Measurements from ENCODE around the gene AGMO.

AGMO gene

GRCh38 chr7:15561835-15562234 is at the start of gene AGMO:
TSS of gene AGMO (minus strand) at chr7:15562015.
- Mint-ChIP-seq H3K27ac (no peak within 1 kb of the TSS), H3K27me3 (no peaks in the 10 kb centered on the region), H3K4me3 (no peak within 1 kb of the TSS), H3K9me3 (ENCODE audit: low read depth) (no peaks in the 10 kb centered on the region), H3K36me3 (no peaks in the 10 kb centered on the region), H3K4me1 (ENCODE audit: low read depth) (no peaks in the 10 kb centered on the region)

GRCh38 chr7:15610503-15610902 is 48.7 kb upstream of the AGMO start:
- no peaks in the 10 kb centered on the region for H3K27me3 Mint-ChIP-seq
- no peak overlapping the region for H3K27ac Mint-ChIP-seq
- no peak overlapping the region for H3K4me3 Mint-ChIP-seq
- no peaks in the 10 kb centered on the region for H3K9me3 Mint-ChIP-seq (ENCODE audit: low read depth)
- no peaks in the 10 kb centered on the region for H3K36me3 Mint-ChIP-seq
- H3K4me1 Mint-ChIP-seq (ENCODE audit: low read depth) = no peaks in the 10 kb centered on the region

GRCh38 chr7:15609287-15609686 is 47.5 kb upstream of the AGMO start:
- H3K4me3 Mint-ChIP-seq = no peak overlapping the region
- H3K36me3 Mint-ChIP-seq = no peaks in the 10 kb centered on the region
- no peaks in the 10 kb centered on the region for H3K27me3 Mint-ChIP-seq
- H3K27ac Mint-ChIP-seq = no peak overlapping the region
- no peaks in the 10 kb centered on the region for H3K4me1 Mint-ChIP-seq (ENCODE audit: low read depth)
- H3K9me3 Mint-ChIP-seq (ENCODE audit: low read depth) = no peaks in the 10 kb centered on the region

- Mint-ChIP-seq H3K36me3 (no peaks in the 10 kb centered on the region), H3K4me3 (no peak overlapping the region), H3K27ac (no peak overlapping the region), H3K27me3 (no peaks in the 10 kb centered on the region), H3K9me3 (ENCODE audit: low read depth) (peaks cover 8% of the 10 kb centered on the region), H3K4me1 (ENCODE audit: low read depth) (no peaks in the 10 kb centered on the region)
These were observed 45.9 kb upstream of the AGMO start for GRCh38 chr7:15607529-15608210.

GRCh38 chr7:15606561-15606960 is 44.7 kb upstream of the AGMO start:
- no peaks in the 10 kb centered on the region for H3K4me1 Mint-ChIP-seq (ENCODE audit: low read depth)
- H3K9me3 Mint-ChIP-seq (ENCODE audit: low read depth) = peaks cover 8% of the 10 kb centered on the region
- no peaks in the 10 kb centered on the region for H3K36me3 Mint-ChIP-seq
- H3K27ac Mint-ChIP-seq = no peak overlapping the region
- H3K27me3 Mint-ChIP-seq = no peaks in the 10 kb centered on the region
- no peak overlapping the region for H3K4me3 Mint-ChIP-seq

GRCh38 chr7:15604166-15604565 is 42.4 kb upstream of the AGMO start:
- Mint-ChIP-seq H3K9me3 (ENCODE audit: low read depth) (peaks cover 8% of the 10 kb centered on the region), H3K4me1 (ENCODE audit: low read depth) (no peaks in the 10 kb centered on the region), H3K27me3 (no peaks in the 10 kb centered on the region), H3K4me3 (no peak overlapping the region), H3K27ac (no peak overlapping the region), H3K36me3 (no peaks in the 10 kb centered on the region)

GRCh38 chr7:15603124-15603523 is 41.3 kb upstream of the AGMO start:
- H3K9me3 Mint-ChIP-seq (ENCODE audit: low read depth) = peaks cover 8% of the 10 kb centered on the region
- H3K27ac Mint-ChIP-seq = no peak overlapping the region
- no peak overlapping the region for H3K4me3 Mint-ChIP-seq
- H3K4me1 Mint-ChIP-seq (ENCODE audit: low read depth) = no peaks in the 10 kb centered on the region
- H3K27me3 Mint-ChIP-seq = no peaks in the 10 kb centered on the region
- no peaks in the 10 kb centered on the region for H3K36me3 Mint-ChIP-seq

- H3K4me3 Mint-ChIP-seq = no peak overlapping the region
- H3K9me3 Mint-ChIP-seq (ENCODE audit: low read depth) = peaks cover 8% of the 10 kb centered on the region
- H3K27me3 Mint-ChIP-seq = no peaks in the 10 kb centered on the region
- H3K27ac Mint-ChIP-seq = no peak overlapping the region
- H3K4me1 Mint-ChIP-seq (ENCODE audit: low read depth) = no peaks in the 10 kb centered on the region
- no peaks in the 10 kb centered on the region for H3K36me3 Mint-ChIP-seq
These were observed 40.4 kb upstream of the AGMO start for GRCh38 chr7:15602236-15602635.

GRCh38 chr7:15601175-15601574 is 39.4 kb upstream of the AGMO start:
- Mint-ChIP-seq H3K4me1 (ENCODE audit: low read depth) (no peaks in the 10 kb centered on the region), H3K4me3 (no peak overlapping the region), H3K27ac (no peak overlapping the region), H3K27me3 (no peaks in the 10 kb centered on the region), H3K9me3 (ENCODE audit: low read depth) (peaks cover 8% of the 10 kb centered on the region), H3K36me3 (no peaks in the 10 kb centered on the region)

GRCh38 chr7:15600298-15600697 is 38.5 kb upstream of the AGMO start:
- H3K27ac Mint-ChIP-seq = no peak overlapping the region
- H3K4me3 Mint-ChIP-seq = no peak overlapping the region
- H3K4me1 Mint-ChIP-seq (ENCODE audit: low read depth) = no peaks in the 10 kb centered on the region
- H3K9me3 Mint-ChIP-seq (ENCODE audit: low read depth) = peaks cover 8% of the 10 kb centered on the region
- H3K27me3 Mint-ChIP-seq = no peaks in the 10 kb centered on the region
- H3K36me3 Mint-ChIP-seq = no peaks in the 10 kb centered on the region

- H3K27me3 Mint-ChIP-seq = no peaks in the 10 kb centered on the region
- no peak overlapping the region for H3K27ac Mint-ChIP-seq
- H3K36me3 Mint-ChIP-seq = no peaks in the 10 kb centered on the region
- peaks cover 4% of the 10 kb centered on the region for H3K9me3 Mint-ChIP-seq (ENCODE audit: low read depth)
- no peak overlapping the region for H3K4me3 Mint-ChIP-seq
- no peaks in the 10 kb centered on the region for H3K4me1 Mint-ChIP-seq (ENCODE audit: low read depth)
These were observed 32.6 kb upstream of the AGMO start for GRCh38 chr7:15594461-15594860.

- Mint-ChIP-seq H3K27me3 (no peaks in the 10 kb centered on the region), H3K9me3 (ENCODE audit: low read depth) (peaks cover 8% of the 10 kb centered on the region), H3K4me1 (ENCODE audit: low read depth) (no peaks in the 10 kb centered on the region), H3K36me3 (no peaks in the 10 kb centered on the region), H3K4me3 (no peak overlapping the region), H3K27ac (no peak overlapping the region)
These were observed 31.6 kb upstream of the AGMO start for GRCh38 chr7:15593382-15593781.

- no peak overlapping the region for H3K4me3 Mint-ChIP-seq
- H3K27ac Mint-ChIP-seq = no peak overlapping the region
- H3K4me1 Mint-ChIP-seq (ENCODE audit: low read depth) = no peaks in the 10 kb centered on the region
- peaks cover 13% of the 10 kb centered on the region for H3K9me3 Mint-ChIP-seq (ENCODE audit: low read depth)
- no peaks in the 10 kb centered on the region for H3K36me3 Mint-ChIP-seq
- no peaks in the 10 kb centered on the region for H3K27me3 Mint-ChIP-seq
These were observed 24.5 kb upstream of the AGMO start for GRCh38 chr7:15586266-15586665.

GRCh38 chr7:15584575-15584974 is 22.8 kb upstream of the AGMO start:
- Mint-ChIP-seq H3K27ac (no peak overlapping the region), H3K4me3 (no peak overlapping the region), H3K27me3 (no peaks in the 10 kb centered on the region), H3K36me3 (no peaks in the 10 kb centered on the region), H3K9me3 (ENCODE audit: low read depth) (peaks cover 9% of the 10 kb centered on the region), H3K4me1 (ENCODE audit: low read depth) (no peaks in the 10 kb centered on the region)

GRCh38 chr7:15582773-15583172 is 21.0 kb upstream of the AGMO start:
- Mint-ChIP-seq H3K27me3 (no peaks in the 10 kb centered on the region), H3K4me1 (ENCODE audit: low read depth) (no peaks in the 10 kb centered on the region), H3K4me3 (no peak overlapping the region), H3K27ac (no peak overlapping the region), H3K9me3 (ENCODE audit: low read depth) (peaks cover 3% of the 10 kb centered on the region), H3K36me3 (no peaks in the 10 kb centered on the region)

GRCh38 chr7:15581352-15581951 is 19.6 kb upstream of the AGMO start:
- Mint-ChIP-seq H3K27me3 (no peaks in the 10 kb centered on the region), H3K36me3 (no peaks in the 10 kb centered on the region), H3K4me3 (no peak overlapping the region), H3K9me3 (ENCODE audit: low read depth) (peaks cover 7% of the 10 kb centered on the region), H3K4me1 (ENCODE audit: low read depth) (no peaks in the 10 kb centered on the region), H3K27ac (no peak overlapping the region)
